ENCODE results near the gene GLG1. TPM values are rescaled to one million over a fixed set of nuclear protein-coding genes. Genes with fewer than 3 reads are reported as not detected.

Gene GLG1
- total and polyA plus RNA-seq, 4 donors, result 24.6 to 156 (median 78.2) TPM

DNA sequence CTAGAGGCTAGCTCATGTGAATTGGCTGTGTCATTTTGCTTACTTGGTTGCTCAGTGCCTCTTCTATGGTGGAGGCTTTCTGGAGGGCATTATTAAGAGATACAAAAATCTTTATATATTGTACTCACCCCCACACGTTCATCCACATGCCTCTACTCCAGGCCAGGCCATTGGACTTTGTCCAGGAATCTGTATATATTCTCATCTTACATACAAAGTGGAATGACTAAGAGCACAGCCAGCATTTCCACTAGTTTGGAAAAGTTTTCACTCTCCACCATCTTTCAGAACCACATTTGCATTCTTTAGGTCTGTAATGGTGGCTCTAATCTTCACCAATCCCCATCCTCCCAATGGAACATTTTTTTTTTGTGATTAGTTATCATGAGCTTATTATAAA is 4.8 kb upstream of the GLG1 start:
- DNase-seq, result no peak
- Histone ChIP-seq H3K27ac (ENCODE audit: low read depth in 1 of 2, low read length in 1 of 2) (no peak overlapping the region), H3K4me3 (no peak overlapping the region), H3K36me3 (ENCODE audit: control insufficient read depth in 4 of 4, insufficient read depth in 4 of 4, low read length in 4 of 4) (peaks cover 0 to 3% (median under 1%) of the 10 kb centered on the region in 4 donors), H3K9ac (ENCODE audit: insufficient read depth in 1 of 2, low read length in 2 of 2) (no peak overlapping the region), H3K4me1 (ENCODE audit: control insufficient read depth in 5 of 5, insufficient read depth in 5 of 5, low read length in 5 of 5) (peaks cover 0 to 9% (median 0%) of the 10 kb centered on the region in 5 donors), H3K27me3 (ENCODE audit: control insufficient read depth in 3 of 3, insufficient read depth in 3 of 3, low read length in 2 of 3) (no peaks in the 10 kb centered on the region), H3K9me3 (ENCODE audit: control insufficient read depth in 4 of 4, insufficient read depth in 3 of 4, low read length in 3 of 4) (no peaks in the 10 kb centered on the region)
- 72 to 96% methylated on average over 1 of the region's 1 CpG for WGBS, 2 donors
- no peak for ATAC-seq (ENCODE audit: insufficient read depth, low FRiP score)
- TF ChIP-seq, protein P1, sequence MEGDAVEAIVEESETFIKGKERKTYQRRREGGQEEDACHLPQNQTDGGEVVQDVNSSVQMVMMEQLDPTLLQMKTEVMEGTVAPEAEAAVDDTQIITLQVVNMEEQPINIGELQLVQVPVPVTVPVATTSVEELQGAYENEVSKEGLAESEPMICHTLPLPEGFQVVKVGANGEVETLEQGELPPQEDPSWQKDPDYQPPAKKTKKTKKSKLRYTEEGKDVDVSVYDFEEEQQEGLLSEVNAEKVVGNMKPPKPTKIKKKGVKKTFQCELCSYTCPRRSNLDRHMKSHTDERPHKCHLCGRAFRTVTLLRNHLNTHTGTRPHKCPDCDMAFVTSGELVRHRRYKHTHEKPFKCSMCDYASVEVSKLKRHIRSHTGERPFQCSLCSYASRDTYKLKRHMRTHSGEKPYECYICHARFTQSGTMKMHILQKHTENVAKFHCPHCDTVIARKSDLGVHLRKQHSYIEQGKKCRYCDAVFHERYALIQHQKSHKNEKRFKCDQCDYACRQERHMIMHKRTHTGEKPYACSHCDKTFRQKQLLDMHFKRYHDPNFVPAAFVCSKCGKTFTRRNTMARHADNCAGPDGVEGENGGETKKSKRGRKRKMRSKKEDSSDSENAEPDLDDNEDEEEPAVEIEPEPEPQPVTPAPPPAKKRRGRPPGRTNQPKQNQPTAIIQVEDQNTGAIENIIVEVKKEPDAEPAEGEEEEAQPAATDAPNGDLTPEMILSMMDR (IDR thresholded peaks at IDR 0.05; ENCODE audit: control extremely low read depth, extremely low read depth), result no peak

DNA sequence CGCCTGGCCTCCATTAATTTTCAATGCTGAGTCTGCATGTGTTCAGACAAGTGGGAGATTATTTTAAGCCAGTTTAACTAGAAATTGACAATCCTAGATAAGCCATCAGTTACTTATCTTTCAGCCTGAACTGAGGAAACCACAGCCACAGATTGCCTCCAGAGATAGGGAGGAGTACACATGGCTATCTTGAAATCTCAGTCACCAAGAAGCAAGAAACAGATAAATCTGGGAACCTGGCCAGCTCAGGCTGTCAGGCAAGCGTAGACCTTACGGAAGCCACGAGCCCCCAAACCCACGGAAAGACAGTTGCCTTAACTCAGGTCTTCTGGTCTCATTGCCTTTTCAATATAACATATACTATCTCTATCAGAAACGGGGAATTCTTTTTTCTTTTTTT is 2.0 kb upstream of the GLG1 start:
- no peaks in the 10 kb centered on the region for H3K9me3 ChIP-seq (ENCODE audit: control insufficient read depth in 4 of 4, insufficient read depth in 3 of 4, low read length in 3 of 4)
- 32 to 71% methylated on average over 6 of the region's 6 CpGs for WGBS, 2 donors
- no peak overlapping the region for H3K9ac ChIP-seq (ENCODE audit: insufficient read depth in 1 of 2, low read length in 2 of 2)
- H3K4me3 ChIP-seq, result no peak overlapping the region
- no peak for ATAC-seq (ENCODE audit: insufficient read depth, low FRiP score)
- TF ChIP-seq, protein P1 (IDR thresholded peaks at IDR 0.05; ENCODE audit: control extremely low read depth, extremely low read depth), result no peak
- H3K27ac ChIP-seq (ENCODE audit: low read depth in 1 of 2, low read length in 1 of 2), result no peak overlapping the region
- peaks cover 1 to 25% (median 7%) of the 10 kb centered on the region in 5 donors for H3K4me1 ChIP-seq (ENCODE audit: control insufficient read depth in 5 of 5, insufficient read depth in 5 of 5, low read length in 5 of 5)
- no peak for DNase-seq
- H3K27me3 ChIP-seq (ENCODE audit: control insufficient read depth in 3 of 3, insufficient read depth in 3 of 3, low read length in 2 of 3), result no peaks in the 10 kb centered on the region
- H3K36me3 ChIP-seq (ENCODE audit: control insufficient read depth in 4 of 4, insufficient read depth in 4 of 4, low read length in 4 of 4), result no peaks in the 10 kb centered on the region

DNA sequence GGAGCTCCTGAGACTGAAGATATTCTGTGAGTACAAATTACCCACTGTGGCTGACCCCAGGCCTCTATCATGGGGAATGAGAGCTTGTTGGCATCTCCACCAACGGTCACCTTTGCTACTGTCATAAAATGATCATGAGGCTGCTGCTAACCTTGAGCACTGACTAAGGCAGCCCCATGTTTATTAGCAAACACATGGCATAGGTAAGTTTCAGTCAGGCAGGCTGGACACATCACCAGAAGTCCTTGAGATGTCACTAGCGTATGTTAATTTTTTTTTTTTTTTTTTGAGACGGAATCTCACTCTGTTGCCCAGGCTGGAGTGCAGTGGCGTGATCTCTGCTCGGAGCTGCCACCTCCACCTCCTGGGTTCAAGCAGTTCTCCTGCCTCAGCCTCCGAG is 1.5 kb upstream of the GLG1 start:
- no peak for ATAC-seq (ENCODE audit: insufficient read depth, low FRiP score)
- TF ChIP-seq, protein P1 (IDR thresholded peaks at IDR 0.05; ENCODE audit: control extremely low read depth, extremely low read depth), result no peak
- Histone ChIP-seq H3K9me3 (ENCODE audit: control insufficient read depth in 4 of 4, insufficient read depth in 3 of 4, low read length in 3 of 4) (no peaks in the 10 kb centered on the region), H3K36me3 (ENCODE audit: control insufficient read depth in 4 of 4, insufficient read depth in 4 of 4, low read length in 4 of 4) (no peaks in the 10 kb centered on the region), H3K27me3 (ENCODE audit: control insufficient read depth in 3 of 3, insufficient read depth in 3 of 3, low read length in 2 of 3) (no peaks in the 10 kb centered on the region), H3K4me3 (no peak overlapping the region), H3K27ac (ENCODE audit: low read depth in 1 of 2, low read length in 1 of 2) (no peak overlapping the region), H3K4me1 (ENCODE audit: control insufficient read depth in 5 of 5, insufficient read depth in 5 of 5, low read length in 5 of 5) (peaks cover 2 to 26% (median 7%) of the 10 kb centered on the region in 5 donors), H3K9ac (ENCODE audit: insufficient read depth in 1 of 2, low read length in 2 of 2) (no peak overlapping the region)
- 78 to 88% methylated on average over 6 of the region's 6 CpGs for WGBS, 2 donors
- no peak for DNase-seq

DNA sequence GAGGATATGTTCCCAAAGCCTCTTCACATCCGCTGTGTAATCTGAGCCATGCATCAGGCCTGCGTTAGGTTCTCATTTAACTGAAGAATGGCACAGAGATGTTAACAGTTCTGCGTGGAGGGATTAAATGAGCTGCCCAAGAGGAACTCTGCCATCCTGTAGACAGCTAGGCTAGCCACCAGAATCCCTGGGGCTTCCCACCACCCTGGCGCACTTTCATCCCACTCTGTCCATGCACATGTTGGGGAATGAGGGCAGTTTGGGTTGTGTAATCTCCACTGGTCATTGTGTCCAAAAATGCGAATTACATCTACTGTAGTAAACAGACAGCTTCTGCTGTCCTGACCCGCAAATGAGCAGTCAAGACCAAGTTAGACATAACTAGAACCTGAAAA is 1.0 kb upstream of the GLG1 start:
- Histone ChIP-seq H3K4me1 (ENCODE audit: control insufficient read depth in 5 of 5, insufficient read depth in 5 of 5, low read length in 5 of 5) (peaks cover 3 to 26% (median 7%) of the 10 kb centered on the region in 5 donors), H3K27me3 (ENCODE audit: control insufficient read depth in 3 of 3, insufficient read depth in 3 of 3, low read length in 2 of 3) (no peaks in the 10 kb centered on the region), H3K9ac (ENCODE audit: insufficient read depth in 1 of 2, low read length in 2 of 2) (no peak overlapping the region), H3K4me3 (no peak overlapping the region), H3K27ac (ENCODE audit: low read depth in 1 of 2, low read length in 1 of 2) (no peak overlapping the region), H3K36me3 (ENCODE audit: control insufficient read depth in 4 of 4, insufficient read depth in 4 of 4, low read length in 4 of 4) (no peaks in the 10 kb centered on the region), H3K9me3 (ENCODE audit: control insufficient read depth in 4 of 4, insufficient read depth in 3 of 4, low read length in 3 of 4) (no peaks in the 10 kb centered on the region)
- 81 to 90% methylated on average over 6 of the region's 6 CpGs for WGBS, 2 donors
- ATAC-seq (ENCODE audit: insufficient read depth, low FRiP score), result no peak
- peak in 2 of 3 donors; percentile 22 to 50 for DNase-seq
- TF ChIP-seq, protein P1 (IDR thresholded peaks at IDR 0.05; ENCODE audit: control extremely low read depth, extremely low read depth), result no peak

Data from lung (tissue), 12 donors.